Adipocyte (in vitro differentiated cells): ENCODE measurements around the gene CAMK1.

Source experiments
- DNase-seq: peaks from one replicate; pipeline ENCODE4 v3.0.0-alpha.2; 2015; ENCODE audit warnings: low read depth
- H3K27me3 ChIP-seq: replicated peaks from 2 replicates; pipeline ENCODE4 v1.7.0; 2013; ENCODE audit warnings: mild to moderate bottlenecking, low read length, moderate library complexity; ENCODE audit not compliant: control insufficient read depth, insufficient read depth
- H3K36me3 ChIP-seq: 2 replicates; pipeline ENCODE4 v1.7.0; 2013; ENCODE audit warnings: low read length, mild to moderate bottlenecking, moderate library complexity; ENCODE audit not compliant: control insufficient read depth, insufficient read depth, severe bottlenecking
- H3K4me1 ChIP-seq: 2 replicates; pipeline ENCODE4 v1.7.0; 2013; ENCODE audit warnings: mild to moderate bottlenecking, low read length, moderate library complexity; ENCODE audit not compliant: control insufficient read depth, insufficient read depth
- H3K4me3 ChIP-seq: 2 replicates; pipeline ENCODE4 v1.7.0; 2013; ENCODE audit warnings: mild to moderate bottlenecking, low read length, moderate library complexity
- H3K9ac ChIP-seq: 2 replicates; pipeline ENCODE4 v1.7.0; 2013; ENCODE audit warnings: mild to moderate bottlenecking, low read length, moderate library complexity
- H3K9me3 ChIP-seq: 2 replicates; pipeline ENCODE4 v1.7.0; 2013; ENCODE audit warnings: mild to moderate bottlenecking, low read length, moderate library complexity; ENCODE audit not compliant: control insufficient read depth

The CAMK1 gene

GRCh38 chr3:9792405-9793160 is 22.8 kb upstream of the CAMK1 start, which contains the start of the genes ARPC4 and TADA3:
ARPC4 (plus strand) TSS chr3:9793082; CDS start chr3:9793122, 40 bp downstream.
TADA3 (minus strand) TSS chr3:9792473; CDS start chr3:9791466, 1,007 bp downstream.
- Histone ChIP-seq H3K27me3 (no peaks in the 10 kb centered on the region), H3K9ac (peak within 1 kb of the TSS; percentile 99), H3K4me3 (peak within 1 kb of the TSS; percentile 96), H3K36me3 (peaks cover 28% of the 10 kb centered on the region), H3K4me1 (peaks cover 14% of the 10 kb centered on the region), H3K9me3 (no peaks in the 10 kb centered on the region)
- DNase-seq = peak; percentile 97

GRCh38 chr3:9791790-9792404 is 22.1 kb upstream of the CAMK1 start:
- H3K4me1 ChIP-seq = peaks cover 14% of the 10 kb centered on the region
- peak overlapping the region; percentile 99 for H3K9ac ChIP-seq
- no peaks in the 10 kb centered on the region for H3K9me3 ChIP-seq
- H3K36me3 ChIP-seq = peaks cover 25% of the 10 kb centered on the region
- DNase-seq = no peak
- no peaks in the 10 kb centered on the region for H3K27me3 ChIP-seq
- H3K4me3 ChIP-seq = peak overlapping the region; percentile 96

- Histone ChIP-seq H3K27me3 (no peaks in the 10 kb centered on the region), H3K9me3 (no peaks in the 10 kb centered on the region), H3K4me3 (no peak overlapping the region), H3K9ac (peak overlapping the region; percentile 99), H3K36me3 (peaks cover 32% of the 10 kb centered on the region), H3K4me1 (peaks cover 14% of the 10 kb centered on the region)
- DNase-seq = no peak
Measured at GRCh38 chr3:9791127-9791526, 21.4 kb upstream of the CAMK1 start.

GRCh38 chr3:9787714-9788113 is 18.0 kb upstream of the CAMK1 start:
- DNase-seq = no peak
- H3K36me3 ChIP-seq = peaks cover 38% of the 10 kb centered on the region
- H3K9me3 ChIP-seq = no peaks in the 10 kb centered on the region
- H3K27me3 ChIP-seq = no peaks in the 10 kb centered on the region
- no peak overlapping the region for H3K9ac ChIP-seq
- H3K4me3 ChIP-seq = no peak overlapping the region
- H3K4me1 ChIP-seq = peaks cover 18% of the 10 kb centered on the region

GRCh38 chr3:9786825-9787669 is 17.3 kb upstream of the CAMK1 start:
- Histone ChIP-seq H3K27me3 (no peaks in the 10 kb centered on the region), H3K9ac (no peak overlapping the region), H3K9me3 (no peaks in the 10 kb centered on the region), H3K4me1 (peaks cover 18% of the 10 kb centered on the region), H3K36me3 (peaks cover 45% of the 10 kb centered on the region), H3K4me3 (no peak overlapping the region)
- DNase-seq = no peak

- Histone ChIP-seq H3K36me3 (peaks cover 48% of the 10 kb centered on the region), H3K9me3 (no peaks in the 10 kb centered on the region), H3K9ac (no peak overlapping the region), H3K27me3 (no peaks in the 10 kb centered on the region), H3K4me3 (no peak overlapping the region), H3K4me1 (peaks cover 10% of the 10 kb centered on the region)
- DNase-seq = no peak
Measured at GRCh38 chr3:9786209-9786739, 16.5 kb upstream of the CAMK1 start.

- Histone ChIP-seq H3K36me3 (peaks cover 51% of the 10 kb centered on the region), H3K4me1 (peaks cover 10% of the 10 kb centered on the region), H3K4me3 (no peak overlapping the region), H3K9me3 (no peaks in the 10 kb centered on the region), H3K27me3 (no peaks in the 10 kb centered on the region), H3K9ac (no peak overlapping the region)
- no peak for DNase-seq
Measured at GRCh38 chr3:9785602-9786001, 15.9 kb upstream of the CAMK1 start.

- Histone ChIP-seq H3K36me3 (peaks cover 49% of the 10 kb centered on the region), H3K4me1 (peaks cover 10% of the 10 kb centered on the region), H3K4me3 (no peak overlapping the region), H3K9me3 (no peaks in the 10 kb centered on the region), H3K9ac (no peak overlapping the region), H3K27me3 (no peaks in the 10 kb centered on the region)
- DNase-seq = peak; percentile 52
Measured at GRCh38 chr3:9784965-9785364, 15.2 kb upstream of the CAMK1 start.

GRCh38 chr3:9783954-9784353 is 14.2 kb upstream of the CAMK1 start:
- H3K4me1 ChIP-seq = peaks cover 11% of the 10 kb centered on the region
- H3K27me3 ChIP-seq = no peaks in the 10 kb centered on the region
- no peaks in the 10 kb centered on the region for H3K9me3 ChIP-seq
- DNase-seq = no peak
- H3K36me3 ChIP-seq = peaks cover 39% of the 10 kb centered on the region
- no peak overlapping the region for H3K4me3 ChIP-seq
- no peak overlapping the region for H3K9ac ChIP-seq

- Histone ChIP-seq H3K27me3 (no peaks in the 10 kb centered on the region), H3K9me3 (no peaks in the 10 kb centered on the region), H3K4me3 (no peak overlapping the region), H3K36me3 (peaks cover 36% of the 10 kb centered on the region), H3K9ac (no peak overlapping the region), H3K4me1 (peaks cover 23% of the 10 kb centered on the region)
- no peak for DNase-seq
Measured at GRCh38 chr3:9782770-9783169, 13.0 kb upstream of the CAMK1 start.
